Mesenchymal stem cell (in vitro differentiated cells and primary cell): ENCODE measurements around the gene KIF2A.

Source experiments
- DNase-seq: peaks from one replicate; pipeline ENCODE4 v3.0.0-alpha.2; 2013
- H2AFZ ChIP-seq: one replicate; pipeline ENCODE4 v1.6.1; 2013; ENCODE audit warnings: low read depth, mild to moderate bottlenecking, control low read depth, inconsistent platforms, low read length, moderate library complexity
- H2AK5ac ChIP-seq: 2 replicates; pipeline ENCODE4 v1.6.1; 2013; ENCODE audit warnings: low read length, moderate library complexity, mild to moderate bottlenecking, inconsistent platforms; ENCODE audit not compliant: severe bottlenecking
- H2BK120ac ChIP-seq: one replicate; pipeline ENCODE4 v1.6.1; 2013; ENCODE audit warnings: low read depth, mild to moderate bottlenecking, inconsistent platforms, low read length, moderate library complexity
- H2BK12ac ChIP-seq, 2 experiments: one replicate each; pipeline ENCODE4 v1.6.1; 2013; ENCODE audit warnings: inconsistent platforms in 2 of 2, low read length in 2 of 2, mild to moderate bottlenecking in 2 of 2, moderate library complexity in 2 of 2, control low read depth in 1 of 2
- H2BK15ac ChIP-seq: one replicate; pipeline ENCODE4 v1.6.1; 2013; ENCODE audit warnings: mild to moderate bottlenecking, low read depth, inconsistent platforms; ENCODE audit not compliant: poor library complexity, severe bottlenecking
- H2BK5ac ChIP-seq: 2 replicates; pipeline ENCODE4 v1.6.1; 2013; ENCODE audit warnings: low read depth, mild to moderate bottlenecking, low read length, control low read depth, inconsistent platforms; ENCODE audit not compliant: poor library complexity, severe bottlenecking
- H3K14ac ChIP-seq, 2 experiments: one replicate each; pipeline ENCODE4 v1.6.1; 2013; ENCODE audit warnings: inconsistent platforms in 2 of 2, low read length in 2 of 2, control low read depth in 1 of 2, mild to moderate bottlenecking in 1 of 2, moderate library complexity in 1 of 2
- H3K18ac ChIP-seq, 2 experiments: one replicate each; pipeline ENCODE4 v1.6.1; 2013; ENCODE audit warnings: inconsistent platforms in 2 of 2, low read length in 2 of 2, control low read depth in 1 of 2, low read depth in 1 of 2, mild to moderate bottlenecking in 1 of 2
- H3K23ac ChIP-seq, 2 experiments: one replicate each; pipeline ENCODE4 v1.6.1; 2013; ENCODE audit warnings: inconsistent platforms in 2 of 2, low read length in 2 of 2, mild to moderate bottlenecking in 2 of 2, moderate library complexity in 2 of 2, control low read depth in 1 of 2
- H3K27ac ChIP-seq: 2 replicates; pipeline ENCODE4 v1.5.1; 2013; ENCODE audit warnings: mild to moderate bottlenecking, moderate library complexity, low read length, control low read depth, inconsistent platforms; ENCODE audit not compliant: poor library complexity, severe bottlenecking
- H3K27me3 ChIP-seq, 2 experiments: 2 replicates each; pipeline versions ENCODE4 v1.6.1 to v1.7.0; 2013; ENCODE audit warnings: low read length in 2 of 2, mild to moderate bottlenecking in 2 of 2, moderate library complexity in 2 of 2, control low read depth in 1 of 2, inconsistent platforms in 1 of 2; ENCODE audit not compliant: control insufficient read depth in 1 of 2, insufficient read depth in 1 of 2
- H3K36me3 ChIP-seq, 2 experiments: 2 replicates each; pipeline versions ENCODE4 v1.6.1 to v1.7.0; 2013; ENCODE audit warnings: low read length in 2 of 2, control low read depth in 1 of 2, inconsistent platforms in 1 of 2, low read depth in 1 of 2, mild to moderate bottlenecking in 1 of 2; ENCODE audit not compliant: insufficient read depth in 2 of 2, control insufficient read depth in 1 of 2
- H3K4ac ChIP-seq, 2 experiments: one replicate each; pipeline ENCODE4 v1.6.1; 2013; ENCODE audit warnings: inconsistent platforms in 2 of 2, low read length in 2 of 2, mild to moderate bottlenecking in 2 of 2, moderate library complexity in 2 of 2, control low read depth in 1 of 2, low read depth in 1 of 2
- H3K4me1 ChIP-seq: 2 replicates; pipeline ENCODE4 v1.6.1; 2013; ENCODE audit warnings: low read depth, low read length, control low read depth; ENCODE audit not compliant: control insufficient read depth, insufficient read depth
- H3K4me2 ChIP-seq: 2 replicates; pipeline ENCODE4 v1.6.1; 2013; ENCODE audit warnings: low read length, mild to moderate bottlenecking, inconsistent platforms; ENCODE audit not compliant: poor library complexity, severe bottlenecking
- H3K4me3 ChIP-seq, 2 experiments: 2 replicates each; pipeline versions ENCODE4 v1.5.1 to v1.7.0; 2013; ENCODE audit warnings: low read length in 2 of 2, mild to moderate bottlenecking in 2 of 2, control low read depth in 1 of 2, low read depth in 1 of 2; ENCODE audit not compliant: insufficient read depth in 1 of 2
- H3K79me1 ChIP-seq: replicated peaks from 2 replicates; pipeline ENCODE4 v1.6.1; 2013; ENCODE audit warnings: mild to moderate bottlenecking, control low read depth, low read length, inconsistent platforms; ENCODE audit not compliant: poor library complexity, severe bottlenecking
- H3K9ac ChIP-seq: 2 replicates; pipeline ENCODE4 v1.7.0; 2013; ENCODE audit warnings: mild to moderate bottlenecking, low read length, moderate library complexity
- H3K9me3 ChIP-seq: 2 replicates; pipeline ENCODE4 v1.7.0; 2013; ENCODE audit warnings: mild to moderate bottlenecking, low read length; ENCODE audit not compliant: control insufficient read depth
- H4K8ac ChIP-seq: one replicate; pipeline ENCODE4 v1.6.1; 2013; ENCODE audit warnings: inconsistent platforms, mild to moderate bottlenecking, low read length, moderate library complexity
- H4K91ac ChIP-seq: one replicate; pipeline ENCODE4 v1.6.1; 2013; ENCODE audit warnings: mild to moderate bottlenecking, low read length, inconsistent platforms
- WGBS: methylation state at CpG from one replicate; pipeline ENCODE4 v1.1.7; 2013; ENCODE audit warnings: mixed read lengths; 5-methylcytosine and 5-hydroxymethylcytosine counted together

KIF2A gene

GRCh38 chr5:62348723-62349481 lies 42.9 kb downstream of the KIF2A start:
- DNase-seq, result no peak
- Histone ChIP-seq H2AK5ac (no peak overlapping the region), H2BK15ac (no peak overlapping the region), H2BK5ac (no peak overlapping the region), H3K9ac (peak overlapping the region; percentile 18), H4K91ac (no peak overlapping the region), H3K79me1 (peaks cover 7% of the 10 kb centered on the region), H4K8ac (no peak overlapping the region), H3K4me2 (no peak overlapping the region), H3K4ac (no peak overlapping the region), H2AFZ (no peak overlapping the region), H3K18ac (no peak overlapping the region), H3K4me3 (no peak overlapping the region), H3K36me3 (peaks cover 11 to 44% of the 10 kb centered on the region in 2 experiments), H3K14ac (no peak overlapping the region), H3K23ac (no peak overlapping the region), H3K27ac (no peak overlapping the region), H3K27me3 (no peaks in the 10 kb centered on the region), H3K4me1 (no peaks in the 10 kb centered on the region), H3K9me3 (no peaks in the 10 kb centered on the region), H2BK12ac (no peak overlapping the region), H2BK120ac (no peak overlapping the region)
- 100% methylated on average over 1 of the region's 1 CpG for WGBS

- H3K9ac ChIP-seq, result peak overlapping the region; percentile 43
- H3K4me2 ChIP-seq, result no peak overlapping the region
- no peaks in the 10 kb centered on the region for H3K9me3 ChIP-seq
- H3K79me1 ChIP-seq, result peaks cover 8% of the 10 kb centered on the region
- no peak overlapping the region for H3K14ac ChIP-seq
- H3K36me3 ChIP-seq, result peaks cover 17 to 71% of the 10 kb centered on the region in 2 experiments
- no peak overlapping the region for H2AFZ ChIP-seq
- peak; percentile 66 for DNase-seq
- no peak overlapping the region for H4K8ac ChIP-seq
- H2BK12ac ChIP-seq, result no peak overlapping the region
- no peak overlapping the region for H4K91ac ChIP-seq
- no peak overlapping the region for H3K23ac ChIP-seq
- H3K18ac ChIP-seq, result no peak overlapping the region
- H2AK5ac ChIP-seq, result no peak overlapping the region
- no peaks in the 10 kb centered on the region for H3K27me3 ChIP-seq
- H3K4ac ChIP-seq, result no peak overlapping the region
- H2BK5ac ChIP-seq, result no peak overlapping the region
- H3K4me1 ChIP-seq, result no peaks in the 10 kb centered on the region
- no peak overlapping the region for H2BK15ac ChIP-seq
- no peak overlapping the region for H3K27ac ChIP-seq
- no peak overlapping the region for H3K4me3 ChIP-seq
- no peak overlapping the region for H2BK120ac ChIP-seq
Observed at GRCh38 chr5:62354028-62354874, 48.2 kb downstream of the KIF2A start.

GRCh38 chr5:62362701-62363100 lies 56.7 kb downstream of the KIF2A start:
- Histone ChIP-seq H2BK15ac (no peak overlapping the region), H2AFZ (no peak overlapping the region), H3K4me3 (no peak overlapping the region), H2AK5ac (no peak overlapping the region), H3K79me1 (peaks cover 6% of the 10 kb centered on the region), H2BK5ac (no peak overlapping the region), H3K27ac (no peak overlapping the region), H3K9ac (no peak overlapping the region), H3K23ac (no peak overlapping the region), H2BK12ac (no peak overlapping the region), H3K4me2 (no peak overlapping the region), H2BK120ac (no peak overlapping the region), H4K91ac (no peak overlapping the region), H3K9me3 (no peaks in the 10 kb centered on the region), H3K27me3 (no peaks in the 10 kb centered on the region), H3K4me1 (no peaks in the 10 kb centered on the region), H4K8ac (no peak overlapping the region), H3K18ac (no peak overlapping the region), H3K4ac (no peak overlapping the region), H3K36me3 (peaks cover 15 to 78% of the 10 kb centered on the region in 2 experiments), H3K14ac (no peak overlapping the region)
- DNase-seq, result no peak
- over 99% methylated on average over 3 of the region's 3 CpGs for WGBS

GRCh38 chr5:62369039-62369438 lies 63.0 kb downstream of the KIF2A start:
- no peak overlapping the region for H3K9ac ChIP-seq
- no peaks in the 10 kb centered on the region for H3K4me1 ChIP-seq
- H3K4me2 ChIP-seq, result no peak overlapping the region
- no peak overlapping the region for H2BK12ac ChIP-seq
- H3K14ac ChIP-seq, result no peak overlapping the region
- no peak overlapping the region for H2BK15ac ChIP-seq
- H3K27ac ChIP-seq, result no peak overlapping the region
- no peak for DNase-seq
- no peak overlapping the region for H3K18ac ChIP-seq
- no peak overlapping the region for H4K91ac ChIP-seq
- H3K4ac ChIP-seq, result no peak overlapping the region
- H2BK5ac ChIP-seq, result no peak overlapping the region
- no peak overlapping the region for H2AK5ac ChIP-seq
- no peak overlapping the region for H3K4me3 ChIP-seq
- no peaks in the 10 kb centered on the region for H3K27me3 ChIP-seq
- H3K36me3 ChIP-seq, result peaks cover 13 to 64% of the 10 kb centered on the region in 2 experiments
- WGBS, result 100% methylated on average over 2 of the region's 2 CpGs
- H4K8ac ChIP-seq, result no peak overlapping the region
- H3K9me3 ChIP-seq, result no peaks in the 10 kb centered on the region
- H2BK120ac ChIP-seq, result no peak overlapping the region
- H2AFZ ChIP-seq, result no peak overlapping the region
- H3K23ac ChIP-seq, result no peak overlapping the region
- H3K79me1 ChIP-seq, result peaks cover 9% of the 10 kb centered on the region
